Thyroid gland (tissue), 4 donors: ENCODE measurements around the gene SGSH.

Source experiments
- POLR2A ChIP-seq, 2 donors: fragments of 450-650 bp; IDR thresholded peaks; one replicate each; pipeline ENCODE4 v1.6.1; 2017; ENCODE audit warnings: antibody characterized with exemption in 2 of 2, mild to moderate bottlenecking in 2 of 2, moderate library complexity in 1 of 2
- TF ChIP-seq, protein P1 (sequence below), 6 experiments: fragments of 200-600 bp in 3 of 6; fragments of 450-650 bp in 3 of 6; sonication (generic) in 3 of 6; IDR thresholded peaks; one replicate each; pipeline ENCODE4 v1.5.1; 2016 to 2019; ENCODE audit warnings: antibody characterized with exemption in 6 of 6, mild to moderate bottlenecking in 2 of 6, inconsistent platforms in 1 of 6, moderate library complexity in 1 of 6

- TF ChIP-seq, protein P1, sequence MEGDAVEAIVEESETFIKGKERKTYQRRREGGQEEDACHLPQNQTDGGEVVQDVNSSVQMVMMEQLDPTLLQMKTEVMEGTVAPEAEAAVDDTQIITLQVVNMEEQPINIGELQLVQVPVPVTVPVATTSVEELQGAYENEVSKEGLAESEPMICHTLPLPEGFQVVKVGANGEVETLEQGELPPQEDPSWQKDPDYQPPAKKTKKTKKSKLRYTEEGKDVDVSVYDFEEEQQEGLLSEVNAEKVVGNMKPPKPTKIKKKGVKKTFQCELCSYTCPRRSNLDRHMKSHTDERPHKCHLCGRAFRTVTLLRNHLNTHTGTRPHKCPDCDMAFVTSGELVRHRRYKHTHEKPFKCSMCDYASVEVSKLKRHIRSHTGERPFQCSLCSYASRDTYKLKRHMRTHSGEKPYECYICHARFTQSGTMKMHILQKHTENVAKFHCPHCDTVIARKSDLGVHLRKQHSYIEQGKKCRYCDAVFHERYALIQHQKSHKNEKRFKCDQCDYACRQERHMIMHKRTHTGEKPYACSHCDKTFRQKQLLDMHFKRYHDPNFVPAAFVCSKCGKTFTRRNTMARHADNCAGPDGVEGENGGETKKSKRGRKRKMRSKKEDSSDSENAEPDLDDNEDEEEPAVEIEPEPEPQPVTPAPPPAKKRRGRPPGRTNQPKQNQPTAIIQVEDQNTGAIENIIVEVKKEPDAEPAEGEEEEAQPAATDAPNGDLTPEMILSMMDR (IDR thresholded peaks at IDR 0.05), result no peak
- TF ChIP-seq POLR2A (IDR thresholded peaks at IDR 0.05), result no peak
Measured at GRCh38 chr17:80173126-80173525, 47.0 kb downstream of the SGSH start.
